Measurements from ENCODE around the gene UBR4. TPM values are rescaled to one million over a fixed set of nuclear protein-coding genes. Genes with fewer than 3 reads are reported as not detected.

The UBR4 gene
- total and polyA plus RNA-seq, 12 donors = 82.3 to 278 (median 119) TPM

- no peaks in the 10 kb centered on the region for H3K27me3 ChIP-seq
- DNase-seq = peak in 1 of 7 donors; percentile 11
- no peak overlapping the region for H3K4me3 ChIP-seq
- TF ChIP-seq POLR2A (IDR thresholded peaks at IDR 0.05) (no peak), CTCF (IDR thresholded peaks at IDR 0.05) (no peak)
- no peaks in the 10 kb centered on the region for H3K36me3 ChIP-seq (replicated peaks in 1 of 2)
- 80 to 91% (median 90%) methylated on average over 17 to 24 of the region's 24 CpGs for WGBS, 4 donors
- H3K9me3 ChIP-seq (replicated peaks in 1 of 3) = no peaks in the 10 kb centered on the region
- H3K4me1 ChIP-seq (replicated peaks in 1 of 2) = peaks cover 0 to 6% of the 10 kb centered on the region in 2 donors
- H3K27ac ChIP-seq = no peak overlapping the region
- intact Hi-C loops (cut with DNase I) = no loop called here
These were observed 164.9 kb downstream of the UBR4 start for GRCh38 chr1:19044975-19045831.

- DNase-seq = peak in 2 of 7 donors; percentile 8 to 15
- Histone ChIP-seq H3K27me3 (no peaks in the 10 kb centered on the region), H3K27ac (no peak overlapping the region), H3K4me3 (no peak overlapping the region), H3K4me1 (replicated peaks in 1 of 2) (peaks cover 0 to 5% of the 10 kb centered on the region in 2 donors), H3K36me3 (replicated peaks in 1 of 2) (no peaks in the 10 kb centered on the region), H3K9me3 (replicated peaks in 1 of 3) (no peaks in the 10 kb centered on the region)
- intact Hi-C loops (cut with DNase I) = no loop called here
- TF ChIP-seq CTCF (IDR thresholded peaks at IDR 0.05) (no peak), POLR2A (IDR thresholded peaks at IDR 0.05) (no peak)
- WGBS, 4 donors = 83 to 98% (median 91%) methylated on average over 3 to 6 of the region's 6 CpGs
These were observed 165.6 kb downstream of the UBR4 start for GRCh38 chr1:19044471-19044870.

GRCh38 chr1:19043579-19044443, 166.3 kb downstream of the UBR4 start:
- Histone ChIP-seq H3K27ac (no peak overlapping the region), H3K4me3 (no peak overlapping the region), H3K9me3 (replicated peaks in 1 of 3) (no peaks in the 10 kb centered on the region), H3K27me3 (no peaks in the 10 kb centered on the region), H3K36me3 (replicated peaks in 1 of 2) (no peaks in the 10 kb centered on the region), H3K4me1 (replicated peaks in 1 of 2) (no peaks in the 10 kb centered on the region)
- intact Hi-C loops (cut with DNase I) = no loop called here
- no peak for TF ChIP-seq CTCF (IDR thresholded peaks at IDR 0.05)
- no peak for TF ChIP-seq POLR2A (IDR thresholded peaks at IDR 0.05)
- DNase-seq = peak in 2 of 7 donors; percentile 4 to 12
- 63 to 75% (median 69%) methylated on average over 16 of the region's 16 CpGs for WGBS, 4 donors
